ENCODE measurements around the gene ZNF367.

ZNF367 gene

DNA sequence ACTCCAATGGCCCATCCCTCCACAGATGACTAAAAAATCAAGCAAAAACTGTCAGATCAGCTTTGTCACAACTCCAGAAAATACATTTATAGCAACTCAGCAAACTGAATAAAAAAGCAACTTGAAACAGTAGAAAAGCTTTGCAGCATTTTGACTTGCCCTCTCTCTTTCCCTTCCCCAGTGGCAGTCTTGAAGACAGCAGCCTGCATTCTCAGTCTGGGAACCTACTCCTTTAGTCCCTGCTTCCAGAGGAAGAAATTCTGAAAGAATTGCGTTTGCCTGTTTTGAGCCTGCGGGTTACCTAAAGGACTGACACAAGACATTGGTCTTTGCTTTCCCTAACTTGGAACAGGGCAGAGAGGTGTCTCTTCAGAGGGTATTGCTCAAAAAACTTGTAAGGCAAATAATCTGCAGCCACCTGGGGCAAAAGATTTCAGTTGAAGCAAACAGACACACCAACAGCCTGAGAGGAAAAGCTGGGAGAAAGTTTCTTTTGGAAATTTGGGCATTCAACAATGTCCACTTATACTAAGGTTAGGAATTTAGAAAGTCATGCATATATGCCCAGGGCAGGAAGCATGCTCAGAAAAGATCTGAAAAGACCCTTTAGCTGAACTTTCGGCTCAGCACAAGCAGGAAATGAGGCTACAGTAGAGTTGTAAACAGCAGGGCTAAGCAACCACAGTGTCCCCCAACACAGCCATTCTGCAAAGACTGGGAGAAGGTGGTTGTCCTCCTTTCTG is 19.4 kb downstream of the ZNF367 start:
- no peak for DNase-seq (ENCODE audit: low read depth, low spot score)
- Histone ChIP-seq H3K9ac (ENCODE audit: insufficient read length, low read depth) (no peak overlapping the region), H3K4me3 (ENCODE audit: insufficient read length, low read depth) (no peak overlapping the region), H3K27me3 (ENCODE audit: insufficient read depth, insufficient read length) (no peaks in the 10 kb centered on the region), H3K36me3 (ENCODE audit: insufficient read depth, insufficient read length, low read length) (peaks cover 41% of the 10 kb centered on the region), H3K4me1 (ENCODE audit: insufficient read depth, insufficient read length) (no peaks in the 10 kb centered on the region), H3K9me3 (ENCODE audit: insufficient read depth, low read length) (no peaks in the 10 kb centered on the region)
- TF ChIP-seq YY1 (IDR thresholded peaks at IDR 0.05; ENCODE audit: insufficient read depth, insufficient read length), result no peak
- no peak for TF ChIP-seq SUZ12 (IDR thresholded peaks at IDR 0.05; ENCODE audit: extremely low read depth, insufficient read depth, insufficient read length)
- no peak for TF ChIP-seq ZNF274 (IDR thresholded peaks at IDR 0.05; ENCODE audit: low read depth, low read length)

DNA sequence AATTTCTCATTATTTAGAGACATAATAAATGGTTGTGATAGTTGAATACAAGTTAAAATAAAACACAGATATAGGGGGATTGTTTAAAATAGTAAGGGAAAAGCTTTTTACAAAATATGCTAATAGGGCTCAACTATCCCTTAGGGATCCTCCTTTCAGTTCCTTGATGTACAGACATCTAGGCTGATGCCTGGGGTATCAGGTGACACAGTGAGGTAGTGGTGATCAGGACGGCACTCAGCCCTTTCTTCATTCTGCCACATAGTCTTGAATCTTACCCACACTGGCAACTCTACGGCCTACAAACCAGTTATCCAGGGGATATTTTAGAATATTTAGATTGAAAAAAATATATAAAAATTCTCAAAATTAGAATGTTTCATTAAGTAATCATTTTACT is 22.2 kb downstream of the ZNF367 start:
- TF ChIP-seq YY1 (IDR thresholded peaks at IDR 0.05; ENCODE audit: insufficient read depth, insufficient read length), result no peak
- TF ChIP-seq SUZ12 (IDR thresholded peaks at IDR 0.05; ENCODE audit: extremely low read depth, insufficient read depth, insufficient read length), result no peak
- no peak for TF ChIP-seq ZNF274 (IDR thresholded peaks at IDR 0.05; ENCODE audit: low read depth, low read length)
- Histone ChIP-seq H3K9ac (ENCODE audit: insufficient read length, low read depth) (no peak overlapping the region), H3K27me3 (ENCODE audit: insufficient read depth, insufficient read length) (no peaks in the 10 kb centered on the region), H3K36me3 (ENCODE audit: insufficient read depth, insufficient read length, low read length) (peaks cover 69% of the 10 kb centered on the region), H3K4me1 (ENCODE audit: insufficient read depth, insufficient read length) (no peaks in the 10 kb centered on the region), H3K4me3 (ENCODE audit: insufficient read length, low read depth) (no peak overlapping the region), H3K9me3 (ENCODE audit: insufficient read depth, low read length) (no peaks in the 10 kb centered on the region)
- no peak for DNase-seq (ENCODE audit: low read depth, low spot score)

DNA sequence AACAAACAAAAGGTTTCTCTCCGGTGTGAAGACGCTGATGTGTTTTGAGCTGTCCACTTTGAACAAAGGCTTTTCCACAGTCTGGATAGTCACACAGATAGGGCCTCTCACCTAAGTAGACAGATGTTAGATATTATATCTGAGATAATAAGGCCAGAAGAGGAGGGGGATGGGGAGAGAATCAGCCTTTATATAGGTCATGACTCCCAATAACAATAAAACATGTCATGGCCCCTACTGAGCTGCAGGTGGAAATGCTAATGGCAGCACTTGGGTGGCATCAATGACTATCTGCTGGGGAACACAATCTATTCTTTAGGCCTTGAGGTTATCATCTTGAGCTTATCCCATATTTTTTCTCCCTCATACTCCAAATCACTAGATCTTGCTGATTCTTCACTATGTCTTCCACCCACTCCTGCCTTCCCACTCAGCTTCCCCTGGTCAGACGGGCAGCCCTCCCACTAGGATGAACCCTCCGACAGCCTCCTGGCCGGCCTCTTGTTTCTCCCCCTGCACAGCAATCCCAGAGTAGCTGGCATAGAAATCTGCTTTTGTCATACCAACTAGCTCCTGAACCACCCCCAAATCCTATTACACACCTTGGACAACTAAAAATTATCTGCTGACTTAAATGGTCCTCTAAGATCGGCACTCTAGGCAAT is 23.2 kb downstream of the ZNF367 start:
- peaks cover 79% of the 10 kb centered on the region for H3K36me3 ChIP-seq (ENCODE audit: insufficient read depth, insufficient read length, low read length)
- H3K27me3 ChIP-seq (ENCODE audit: insufficient read depth, insufficient read length), result no peaks in the 10 kb centered on the region
- no peak overlapping the region for H3K9ac ChIP-seq (ENCODE audit: insufficient read length, low read depth)
- H3K9me3 ChIP-seq (ENCODE audit: insufficient read depth, low read length), result no peaks in the 10 kb centered on the region
- no peak for TF ChIP-seq ZNF274 (IDR thresholded peaks at IDR 0.05; ENCODE audit: low read depth, low read length)
- no peak for TF ChIP-seq YY1 (IDR thresholded peaks at IDR 0.05; ENCODE audit: insufficient read depth, insufficient read length)
- no peak for TF ChIP-seq SUZ12 (IDR thresholded peaks at IDR 0.05; ENCODE audit: extremely low read depth, insufficient read depth, insufficient read length)
- no peaks in the 10 kb centered on the region for H3K4me1 ChIP-seq (ENCODE audit: insufficient read depth, insufficient read length)
- DNase-seq (ENCODE audit: low read depth, low spot score), result no peak
- no peak overlapping the region for H3K4me3 ChIP-seq (ENCODE audit: insufficient read length, low read depth)

DNA sequence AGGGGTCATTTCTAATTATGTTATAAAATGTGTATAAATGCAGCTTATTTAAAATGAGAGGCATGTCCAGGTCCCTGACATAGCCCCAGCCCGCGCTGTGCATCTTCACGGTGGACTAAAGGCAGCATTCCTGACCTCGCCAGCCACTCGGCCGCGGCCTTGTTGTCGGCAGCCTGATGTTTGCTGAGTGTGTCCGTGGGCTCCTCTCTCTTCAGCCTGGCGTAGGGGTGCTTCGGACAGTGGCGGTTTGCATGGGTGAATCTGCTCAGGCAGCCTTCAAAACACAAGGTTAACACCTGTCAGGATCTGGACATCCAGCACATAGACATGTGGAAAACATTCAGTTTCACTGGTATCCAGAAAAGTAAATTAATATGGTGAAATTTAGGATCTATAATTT is 25.9 kb downstream of the ZNF367 start:
- no peaks in the 10 kb centered on the region for H3K4me1 ChIP-seq (ENCODE audit: insufficient read depth, insufficient read length)
- H3K36me3 ChIP-seq (ENCODE audit: insufficient read depth, insufficient read length, low read length), result peaks cover 90% of the 10 kb centered on the region
- no peak for TF ChIP-seq ZNF274 (IDR thresholded peaks at IDR 0.05; ENCODE audit: low read depth, low read length)
- no peak for TF ChIP-seq SUZ12 (IDR thresholded peaks at IDR 0.05; ENCODE audit: extremely low read depth, insufficient read depth, insufficient read length)
- TF ChIP-seq YY1 (IDR thresholded peaks at IDR 0.05; ENCODE audit: insufficient read depth, insufficient read length), result no peak

DNA sequence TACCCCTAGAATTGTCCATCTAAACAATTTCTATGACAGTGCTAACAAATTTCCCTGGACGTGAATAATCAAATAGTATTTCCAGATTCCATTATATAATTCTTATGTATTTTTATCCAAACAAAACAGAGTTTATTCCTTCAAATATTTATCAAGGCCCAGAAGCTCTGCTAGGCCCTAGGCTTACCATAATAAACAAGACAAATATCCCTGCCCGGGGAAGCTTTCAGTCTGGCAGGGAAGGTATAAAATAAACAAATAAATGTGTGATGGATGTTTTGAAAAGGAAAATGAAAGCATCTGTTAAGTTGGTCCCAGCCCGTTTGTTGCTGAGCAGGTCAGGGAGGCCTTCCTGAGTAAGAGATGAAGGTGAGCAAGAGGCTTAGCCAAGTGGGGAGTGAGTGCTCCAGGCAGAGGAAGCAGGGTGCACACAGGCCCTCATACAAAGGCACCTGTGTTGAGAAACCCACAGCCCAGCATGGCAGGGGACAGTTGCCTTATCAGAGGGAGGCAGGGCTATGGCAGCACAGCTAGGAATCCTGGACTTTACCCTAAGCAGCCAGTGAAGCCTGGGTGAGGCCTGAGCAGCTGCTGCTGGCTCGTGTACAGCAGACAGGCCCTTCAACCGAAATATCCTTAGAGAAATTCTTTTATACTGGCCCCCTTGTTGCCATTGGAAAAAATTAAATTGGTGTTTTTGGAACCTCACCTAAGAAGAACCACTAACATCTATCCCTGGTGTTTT is 27.0 kb downstream of the ZNF367 start:
- Histone ChIP-seq H3K27me3 (ENCODE audit: insufficient read depth, insufficient read length) (no peaks in the 10 kb centered on the region), H3K9ac (ENCODE audit: insufficient read length, low read depth) (no peak overlapping the region), H3K4me1 (ENCODE audit: insufficient read depth, insufficient read length) (no peaks in the 10 kb centered on the region), H3K36me3 (ENCODE audit: insufficient read depth, insufficient read length, low read length) (peaks cover 92% of the 10 kb centered on the region), H3K4me3 (ENCODE audit: insufficient read length, low read depth) (no peak overlapping the region), H3K9me3 (ENCODE audit: insufficient read depth, low read length) (no peaks in the 10 kb centered on the region)
- DNase-seq (ENCODE audit: low read depth, low spot score), result no peak
- TF ChIP-seq YY1 (IDR thresholded peaks at IDR 0.05; ENCODE audit: insufficient read depth, insufficient read length), result no peak
- TF ChIP-seq SUZ12 (IDR thresholded peaks at IDR 0.05; ENCODE audit: extremely low read depth, insufficient read depth, insufficient read length), result no peak
- TF ChIP-seq ZNF274 (IDR thresholded peaks at IDR 0.05; ENCODE audit: low read depth, low read length), result no peak

More for the DNA sequence above, 25.9 kb downstream of the ZNF367 start:
- no peaks in the 10 kb centered on the region for H3K9me3 ChIP-seq (ENCODE audit: insufficient read depth, low read length)
- H3K9ac ChIP-seq (ENCODE audit: insufficient read length, low read depth), result no peak overlapping the region
- H3K27me3 ChIP-seq (ENCODE audit: insufficient read depth, insufficient read length), result no peaks in the 10 kb centered on the region
- no peak for DNase-seq (ENCODE audit: low read depth, low spot score)
- H3K4me3 ChIP-seq (ENCODE audit: insufficient read length, low read depth), result no peak overlapping the region

DNA sequence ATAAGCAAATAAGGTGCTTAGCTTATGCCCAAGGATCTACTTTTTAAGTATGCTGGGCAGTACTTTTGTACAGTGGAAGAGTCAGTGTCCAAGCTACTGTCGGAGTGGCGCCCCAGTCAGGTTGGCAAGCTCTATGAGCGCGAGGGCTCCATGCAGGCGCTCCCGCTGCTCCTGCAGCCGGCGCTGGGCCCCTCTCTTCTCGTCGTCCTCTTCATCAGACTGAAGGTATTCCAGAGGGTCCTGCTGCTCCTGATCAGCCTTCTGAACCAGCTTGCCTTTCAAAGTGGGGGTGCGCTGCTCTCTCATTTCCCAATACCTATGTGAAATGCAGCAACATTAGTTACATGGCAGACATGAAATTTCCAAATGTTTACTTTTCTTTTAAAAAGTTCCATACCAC is 30.0 kb downstream of the ZNF367 start:
- Histone ChIP-seq H3K4me1 (ENCODE audit: insufficient read depth, insufficient read length) (no peaks in the 10 kb centered on the region), H3K27me3 (ENCODE audit: insufficient read depth, insufficient read length) (no peaks in the 10 kb centered on the region), H3K9ac (ENCODE audit: insufficient read length, low read depth) (no peak overlapping the region), H3K4me3 (ENCODE audit: insufficient read length, low read depth) (no peak overlapping the region), H3K9me3 (ENCODE audit: insufficient read depth, low read length) (no peaks in the 10 kb centered on the region), H3K36me3 (ENCODE audit: insufficient read depth, insufficient read length, low read length) (peaks cover 77% of the 10 kb centered on the region)
- DNase-seq (ENCODE audit: low read depth, low spot score), result no peak
- TF ChIP-seq YY1 (IDR thresholded peaks at IDR 0.05; ENCODE audit: insufficient read depth, insufficient read length), result no peak
- no peak for TF ChIP-seq SUZ12 (IDR thresholded peaks at IDR 0.05; ENCODE audit: extremely low read depth, insufficient read depth, insufficient read length)
- TF ChIP-seq ZNF274 (IDR thresholded peaks at IDR 0.05; ENCODE audit: low read depth, low read length), result no peak

DNA sequence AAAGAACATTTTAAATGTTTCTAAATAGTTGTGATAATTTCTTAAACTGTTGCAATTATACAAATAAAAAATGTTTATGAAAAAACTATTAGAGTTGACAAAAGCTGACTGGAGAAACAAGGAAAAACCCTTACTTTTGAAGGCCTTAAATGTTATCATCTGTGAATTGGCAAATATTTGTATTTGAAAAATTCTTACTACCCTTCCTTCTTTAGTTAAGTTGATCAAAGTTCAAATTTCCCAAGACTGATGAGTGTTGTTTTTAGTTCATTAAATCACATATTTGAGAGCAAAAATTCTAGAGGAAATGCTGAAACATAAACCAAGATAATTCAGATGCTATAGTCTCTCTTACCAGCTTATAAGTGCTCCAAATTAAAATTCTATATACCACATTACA is 32.0 kb downstream of the ZNF367 start:
- TF ChIP-seq YY1 (IDR thresholded peaks at IDR 0.05; ENCODE audit: insufficient read depth, insufficient read length) (no peak), SUZ12 (IDR thresholded peaks at IDR 0.05; ENCODE audit: extremely low read depth, insufficient read depth, insufficient read length) (no peak), ZNF274 (IDR thresholded peaks at IDR 0.05; ENCODE audit: low read depth, low read length) (no peak)
- Histone ChIP-seq H3K4me3 (ENCODE audit: insufficient read length, low read depth) (no peak overlapping the region), H3K27me3 (ENCODE audit: insufficient read depth, insufficient read length) (no peaks in the 10 kb centered on the region), H3K9ac (ENCODE audit: insufficient read length, low read depth) (no peak overlapping the region), H3K4me1 (ENCODE audit: insufficient read depth, insufficient read length) (no peaks in the 10 kb centered on the region), H3K36me3 (ENCODE audit: insufficient read depth, insufficient read length, low read length) (peaks cover 64% of the 10 kb centered on the region), H3K9me3 (ENCODE audit: insufficient read depth, low read length) (no peaks in the 10 kb centered on the region)
- DNase-seq (ENCODE audit: low read depth, low spot score), result no peak
